ENCODE results near the gene LMF1.

- no peak for TF ChIP-seq REST (IDR thresholded peaks at IDR 0.05; ENCODE audit: borderline replicate concordance in 1 of 2, low read depth in 1 of 2, low read length in 2 of 2)
- TF ChIP-seq DBP (CRISPR knock-in tag; IDR thresholded peaks at IDR 0.05; ENCODE audit: not compliant biosample characterization): no peak
- no peak for TF ChIP-seq SP4 (CRISPR knock-in tag; IDR thresholded peaks at IDR 0.05)
- no peak for TF ChIP-seq CTCF (CRISPR knock-in tag; IDR thresholded peaks at IDR 0.05)
- TF ChIP-seq ZNF574 (CRISPR knock-in tag; IDR thresholded peaks at IDR 0.05): no peak
- no peak for TF ChIP-seq EP300 (IDR thresholded peaks at IDR 0.05; ENCODE audit: low read depth in 2 of 2, low read length in 2 of 2)
- TF ChIP-seq EP300 (CRISPR knock-in tag; IDR thresholded peaks at IDR 0.05; ENCODE audit: borderline replicate concordance): no peak
- no peak for TF ChIP-seq FOXK1 (CRISPR knock-in tag; IDR thresholded peaks at IDR 0.05; ENCODE audit: borderline replicate concordance, low read depth)
- TF ChIP-seq POLR2A (IDR thresholded peaks at IDR 0.05; ENCODE audit: insufficient read depth in 1 of 2, low read depth in 2 of 2, low read length in 2 of 2): no peak
- TF ChIP-seq EZH2 (conservative IDR thresholded peaks at IDR 0.05; ENCODE audit: low read depth, low read length): no peak
Observed at GRCh38 chr16:1013593-1013900, 42.8 kb upstream of the LMF1 start.

Data from HepG2 (cell line).